T-helper 2 cell (primary cell): ENCODE measurements around the gene BRI3BP.

Source experiments
- DNase-seq, 5 experiments: peaks; one replicate each; pipeline versions ENCODE4 v3.0.0 to v3.0.0-alpha.2; 2012 to 2022
- total RNA-seq, 2 donors: gene quantifications; one replicate each; lab custom pipeline; 2026; lab: John Stamatoyannopoulos, UW

Gene BRI3BP
- total RNA-seq = 10.6 to 15.6 reads per million in 2 donors

DNA sequence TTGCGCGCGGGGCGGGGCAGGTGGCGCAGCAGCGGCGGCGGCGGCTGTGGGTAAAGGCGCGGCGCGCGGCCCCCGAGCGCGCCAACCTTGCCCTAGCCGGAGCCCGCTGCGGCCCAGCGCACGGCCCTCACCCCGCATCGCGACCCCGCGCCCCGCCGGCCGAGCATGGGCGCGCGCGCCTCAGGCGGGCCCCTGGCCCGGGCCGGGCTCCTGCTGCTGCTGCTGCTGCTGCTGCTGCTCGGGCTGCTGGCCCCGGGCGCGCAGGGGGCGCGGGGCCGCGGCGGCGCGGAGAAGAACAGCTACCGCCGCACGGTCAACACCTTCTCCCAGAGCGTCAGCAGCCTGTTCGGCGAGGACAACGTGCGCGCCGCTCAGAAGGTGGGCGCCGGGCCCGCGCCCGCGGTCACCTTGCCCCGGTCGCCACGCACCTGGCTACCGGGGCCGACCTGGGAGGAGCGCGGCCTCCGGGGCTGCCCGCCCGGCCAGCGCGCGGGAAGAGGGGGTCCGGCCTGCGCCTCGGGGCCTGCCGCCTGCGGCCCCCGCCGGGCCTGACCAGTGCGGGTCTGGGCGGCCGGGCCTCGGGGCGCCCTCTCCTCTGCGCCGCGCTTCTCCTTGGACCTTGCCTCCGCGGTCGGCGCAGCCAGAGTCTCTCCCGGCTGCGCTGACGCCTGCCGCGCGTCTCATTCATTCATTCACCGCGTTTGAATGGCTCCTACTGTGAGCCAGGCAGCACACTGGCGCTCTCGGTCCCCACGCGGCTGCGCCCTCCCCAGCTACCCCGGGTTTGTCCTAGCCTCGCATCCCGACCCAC is at the start of gene BRI3BP:
TSS of gene BRI3BP (plus strand) at position 20 of the 811 bp plus-strand sequence. CDS start at position 166, 146 bp downstream.
- peak in 3 of 5 experiments; percentile 9 to 88 (median 51) for DNase-seq

GRCh38 chr12:124946447-124946793 is 47.0 kb upstream of the BRI3BP start:
- DNase-seq = no peak

- no peak for DNase-seq
Observed at GRCh38 chr12:124947013-124947412, 46.4 kb upstream of the BRI3BP start.

- DNase-seq = no peak
Observed at GRCh38 chr12:124947561-124948398, 45.7 kb upstream of the BRI3BP start.

- DNase-seq = no peak
Observed at GRCh38 chr12:124949066-124949465, 44.4 kb upstream of the BRI3BP start.

GRCh38 chr12:124949779-124950728 is 43.4 kb upstream of the BRI3BP start:
- no peak for DNase-seq

DNA sequence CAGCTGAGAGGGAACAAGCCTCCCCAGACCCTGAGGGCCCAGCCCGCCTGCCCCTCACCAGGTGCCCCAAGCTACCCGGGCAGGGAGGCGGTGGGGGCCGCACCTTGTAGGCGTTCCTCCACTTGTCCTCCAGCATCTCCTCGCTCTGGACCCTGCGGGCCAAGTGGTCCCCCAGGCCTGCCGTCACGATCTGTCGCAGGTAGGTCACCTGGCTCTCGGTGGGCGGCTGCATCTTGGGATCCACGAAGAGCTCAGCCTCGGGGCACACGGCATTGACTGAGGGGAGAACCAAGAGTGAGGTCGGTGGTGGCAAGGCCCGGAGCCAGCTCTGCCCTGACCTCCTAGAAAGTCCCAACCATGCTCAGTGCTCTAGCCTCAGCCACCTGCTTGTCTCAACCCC is 41.1 kb upstream of the BRI3BP start:
- DNase-seq = no peak

DNA sequence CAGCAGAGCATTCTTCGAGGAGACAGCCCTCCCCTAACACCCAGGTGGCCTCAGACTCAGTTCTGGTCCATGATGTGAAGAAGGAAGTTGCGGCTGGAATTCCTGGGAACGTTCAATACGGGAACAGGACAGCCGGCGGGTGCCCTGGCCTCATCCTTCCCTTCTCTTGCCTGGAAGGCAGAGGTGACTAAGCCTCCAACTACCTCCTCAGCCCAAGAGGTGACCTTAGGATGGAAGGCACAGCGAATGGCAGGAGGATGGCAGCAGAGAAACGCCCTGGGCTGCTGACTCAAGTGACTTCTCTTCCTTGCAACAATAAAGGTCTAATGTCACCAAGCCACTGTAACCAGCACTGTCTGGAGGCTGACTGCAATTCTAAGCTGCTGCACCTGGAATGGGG is 40.6 kb upstream of the BRI3BP start:
- no peak for DNase-seq

- no peak for DNase-seq
Observed at GRCh38 chr12:124953689-124954405, 39.6 kb upstream of the BRI3BP start.

DNA sequence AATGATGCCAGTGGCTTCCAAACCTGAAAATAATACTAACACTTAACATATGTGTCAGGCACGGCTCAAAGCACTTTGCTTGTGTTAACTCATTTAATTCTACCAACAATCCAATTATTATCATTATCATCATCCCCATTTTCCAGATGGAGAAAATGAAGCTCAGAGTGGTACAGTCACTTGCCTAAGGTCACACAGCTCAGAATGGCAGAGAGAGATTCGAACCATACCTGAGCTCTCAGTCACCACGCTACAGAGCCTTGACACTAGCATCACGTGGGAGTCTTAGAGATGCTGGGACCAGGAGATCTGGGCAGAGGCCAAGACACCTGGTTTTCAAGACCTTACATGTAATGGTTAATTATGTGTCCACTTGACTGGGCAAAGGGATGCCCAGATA is 38.7 kb upstream of the BRI3BP start:
- DNase-seq = no peak

DNA sequence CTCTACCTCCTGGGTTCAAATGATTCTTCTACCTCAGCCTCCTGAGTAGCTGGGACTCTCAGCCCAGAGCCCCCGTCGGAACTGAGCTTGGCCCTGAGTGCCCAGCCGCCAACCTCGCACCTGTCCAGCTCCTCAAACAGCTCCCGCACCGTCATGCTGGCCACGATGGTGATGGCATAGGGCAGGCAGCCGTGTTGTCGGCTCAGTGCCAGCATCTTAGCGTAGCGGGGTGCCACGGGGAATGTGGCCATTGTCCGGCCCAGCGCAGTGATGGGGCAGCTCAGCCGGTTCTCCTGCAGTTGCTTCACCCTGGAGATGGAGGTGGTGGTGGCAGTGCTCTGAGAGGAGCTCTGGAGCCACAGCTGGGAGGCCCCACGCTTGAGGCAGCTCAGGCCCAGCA is 36.9 kb upstream of the BRI3BP start:
- DNase-seq = no peak

DNA sequence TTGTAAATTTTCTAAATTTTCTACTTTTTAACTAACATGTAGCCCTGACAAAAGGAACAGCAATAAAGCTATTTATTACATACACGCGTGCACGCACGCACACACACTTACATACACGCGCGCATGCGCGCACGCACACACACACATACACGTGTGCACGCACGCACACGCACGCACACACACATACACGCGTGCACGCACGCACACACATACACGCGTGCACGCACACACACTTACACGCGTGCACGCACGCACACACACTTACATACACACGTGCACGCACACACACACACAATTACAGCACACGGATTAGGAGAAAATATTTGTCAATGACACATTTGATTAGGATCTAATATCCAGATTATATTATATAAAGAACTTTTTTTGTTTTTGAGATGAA is 32.4 kb upstream of the BRI3BP start:
- no peak for DNase-seq

DNA sequence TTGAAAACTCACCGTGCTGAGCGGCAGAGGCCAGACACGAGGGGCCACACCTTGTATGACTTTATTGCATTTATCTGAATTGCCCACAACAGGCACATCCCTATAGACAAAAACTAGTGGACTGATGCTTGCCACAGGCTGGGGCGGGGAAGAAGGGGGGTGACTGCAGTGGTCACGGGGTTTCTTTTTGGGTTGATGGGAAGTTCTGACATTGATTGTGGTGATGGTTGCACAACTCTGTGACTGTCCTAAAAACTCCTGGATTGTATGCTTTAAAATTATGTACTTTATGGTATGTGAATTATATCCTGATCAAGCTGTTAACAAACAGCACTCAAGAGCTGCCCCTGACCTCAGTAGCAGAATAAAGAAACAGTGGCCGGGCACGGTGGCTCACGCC is 30.2 kb upstream of the BRI3BP start:
- no peak for DNase-seq

DNA sequence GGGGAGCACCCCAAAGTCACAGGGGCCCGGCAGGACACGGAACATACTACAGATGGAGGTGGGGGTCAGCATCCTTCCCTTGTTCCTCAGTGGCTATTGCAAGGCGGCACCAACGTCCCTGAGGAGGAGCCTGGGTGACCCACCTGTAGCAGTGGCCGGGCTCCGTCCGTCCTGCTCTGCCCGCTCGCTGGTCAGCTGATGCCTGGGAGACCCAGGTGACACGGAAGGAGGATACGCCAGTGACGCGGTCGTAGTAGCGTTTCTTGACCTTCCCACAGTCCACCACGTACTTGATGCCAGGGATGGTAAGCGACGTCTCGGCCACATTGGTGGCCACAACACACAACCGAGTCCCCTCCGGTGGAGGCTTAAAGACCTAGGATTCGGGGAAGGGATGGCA is 29.2 kb upstream of the BRI3BP start:
- no peak for DNase-seq

GRCh38 chr12:124964836-124965462 is 28.5 kb upstream of the BRI3BP start:
- DNase-seq = no peak

DNA sequence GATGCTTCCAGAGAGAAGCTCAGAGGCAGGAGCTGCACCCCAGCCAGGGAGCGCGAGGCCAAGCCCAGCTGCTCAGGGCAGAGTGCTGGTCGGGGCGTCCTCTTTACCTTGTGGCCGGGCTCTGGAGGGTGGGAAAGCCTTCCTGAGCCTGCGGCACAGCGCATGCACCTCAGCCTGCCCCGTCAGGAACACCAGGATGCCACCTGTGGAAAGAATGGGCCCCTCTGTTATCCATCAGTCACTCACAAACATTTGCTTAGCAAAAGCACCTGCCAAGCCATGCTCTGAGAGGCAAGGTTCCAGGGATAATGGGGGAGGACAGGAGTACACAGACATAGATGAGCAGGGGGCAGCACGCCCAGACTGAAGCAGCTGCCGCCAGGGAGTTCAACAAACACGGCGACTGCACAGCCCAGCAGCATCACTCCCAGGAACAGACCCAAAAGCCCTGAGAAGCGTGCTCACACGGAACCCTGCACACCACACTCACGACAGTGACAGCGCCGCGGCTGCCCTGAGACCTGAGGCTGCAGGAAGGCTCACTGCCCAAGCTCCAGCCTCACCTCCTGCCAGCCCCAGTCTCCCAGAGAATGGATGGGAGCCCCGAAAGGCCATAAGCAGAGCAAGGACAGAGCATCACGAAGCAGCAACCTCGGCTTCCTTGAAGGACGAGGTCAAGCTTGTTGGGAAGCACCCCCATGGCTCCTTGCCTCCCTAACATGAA is 26.3 kb upstream of the BRI3BP start:
- DNase-seq = no peak

- no peak for DNase-seq
Observed at GRCh38 chr12:124968656-124969055, 24.8 kb upstream of the BRI3BP start.

DNA sequence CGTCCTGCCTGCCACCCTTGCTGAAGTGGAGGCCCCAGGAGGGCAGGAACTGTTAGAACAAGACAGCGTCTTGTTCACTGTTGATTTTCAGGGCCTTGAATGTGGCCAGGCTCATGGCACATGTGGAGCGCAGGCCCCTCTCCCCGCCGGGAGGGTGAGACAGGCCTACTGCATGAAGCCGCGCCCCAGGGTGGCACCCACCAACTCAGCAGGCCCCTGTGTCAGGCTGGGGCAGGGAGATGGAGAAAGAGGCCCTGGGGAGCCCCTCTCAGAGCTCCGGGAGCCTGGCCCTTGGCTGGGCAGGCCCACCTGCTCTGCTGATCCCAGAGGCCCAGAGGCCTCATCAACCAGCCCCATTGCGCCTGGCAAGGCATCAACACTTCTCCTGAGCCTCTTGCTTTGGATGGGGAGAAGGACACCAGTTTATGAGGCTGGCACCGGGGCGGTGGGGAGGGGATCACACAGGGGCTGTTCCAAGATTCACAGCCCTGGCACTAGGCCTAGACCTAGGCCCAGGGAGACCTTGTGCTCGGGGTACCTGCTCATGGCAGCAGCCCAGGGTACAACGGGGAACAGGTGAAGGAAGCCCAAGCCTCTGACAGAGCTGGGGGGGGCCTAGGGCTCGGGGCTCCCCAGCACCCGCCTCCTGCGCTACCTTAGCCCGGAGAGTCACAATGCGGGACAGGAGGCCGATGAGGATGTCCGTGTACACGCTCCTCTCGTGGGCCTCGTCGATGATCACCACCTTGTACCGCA is 22.6 kb upstream of the BRI3BP start:
- no peak for DNase-seq

GRCh38 chr12:124971603-124972002 is 21.8 kb upstream of the BRI3BP start:
- no peak for DNase-seq

DNA sequence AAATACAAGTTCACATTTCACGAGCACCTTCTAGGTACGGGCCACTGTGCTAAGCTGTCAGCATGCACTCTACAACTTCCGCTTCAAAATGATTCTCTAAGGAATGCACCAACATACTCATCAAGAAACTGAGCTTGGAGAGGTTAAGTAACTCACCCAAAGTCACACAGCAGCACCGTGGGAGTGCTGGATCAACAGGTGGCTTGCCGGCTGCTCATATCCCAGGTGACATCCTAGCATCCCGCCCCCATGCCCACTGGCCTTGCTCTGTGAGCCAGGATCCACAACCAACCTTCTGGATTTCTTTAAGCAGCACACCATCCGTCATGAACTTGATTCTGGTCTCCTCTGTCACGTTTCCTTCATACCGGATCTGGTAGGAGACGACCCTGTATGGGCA is 21.2 kb upstream of the BRI3BP start:
- no peak for DNase-seq
